ENCODE data around the gene A4GALT. TPM values are rescaled to one million over a fixed set of nuclear protein-coding genes. Genes with fewer than 3 reads are reported as not detected.

Gene A4GALT, protein sequence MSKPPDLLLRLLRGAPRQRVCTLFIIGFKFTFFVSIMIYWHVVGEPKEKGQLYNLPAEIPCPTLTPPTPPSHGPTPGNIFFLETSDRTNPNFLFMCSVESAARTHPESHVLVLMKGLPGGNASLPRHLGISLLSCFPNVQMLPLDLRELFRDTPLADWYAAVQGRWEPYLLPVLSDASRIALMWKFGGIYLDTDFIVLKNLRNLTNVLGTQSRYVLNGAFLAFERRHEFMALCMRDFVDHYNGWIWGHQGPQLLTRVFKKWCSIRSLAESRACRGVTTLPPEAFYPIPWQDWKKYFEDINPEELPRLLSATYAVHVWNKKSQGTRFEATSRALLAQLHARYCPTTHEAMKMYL
- total RNA-seq (14.9 and 16.2 TPM in 2 replicates), polyA plus RNA-seq (6.8 and 9.3 TPM in 2 replicates), polyA minus RNA-seq (ENCODE audit: low replicate concordance) (11.3 and 13.5 TPM in 2 replicates)
- polyA plus RNA-seq (2012) = 12.8 and 19.4 TPM in 2 replicates

DNA sequence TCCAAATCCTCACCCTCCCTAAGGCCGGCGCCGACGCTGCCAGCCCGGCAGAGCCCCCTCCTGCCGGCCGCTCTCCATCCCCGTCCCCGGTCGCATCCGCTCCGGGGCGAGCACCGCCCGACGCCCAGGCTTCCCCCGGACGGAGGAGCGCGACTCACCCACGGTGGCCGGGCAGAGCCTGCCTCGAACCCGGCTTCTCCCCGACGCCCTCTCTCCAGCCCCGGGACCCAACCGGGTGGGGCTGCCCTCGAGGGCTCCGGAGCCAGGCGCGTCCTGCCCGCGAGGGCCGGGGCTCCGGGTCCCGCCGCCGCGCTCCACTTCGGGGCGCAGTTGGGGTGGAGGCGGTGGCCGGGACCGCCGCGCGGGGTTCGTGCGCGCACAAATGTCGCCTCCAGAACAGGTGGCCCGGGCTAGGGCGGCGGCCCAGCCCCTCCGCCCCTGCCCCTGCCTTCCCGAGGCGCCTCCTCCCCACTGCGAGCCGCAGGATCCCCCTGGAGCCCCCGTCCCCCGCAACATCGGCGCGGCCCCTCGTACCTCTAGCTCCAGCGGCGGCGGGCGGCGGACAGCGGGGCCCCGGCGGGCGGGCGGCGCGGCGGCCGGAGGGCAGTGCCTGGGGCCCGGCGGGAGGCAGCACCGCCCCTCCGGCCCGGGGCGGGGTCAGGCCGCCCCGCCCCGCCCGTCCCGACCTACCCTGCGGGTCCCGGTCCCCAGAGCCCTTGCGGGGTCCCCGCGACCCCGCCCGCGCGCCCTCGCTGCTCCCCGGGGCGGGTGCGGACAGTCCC lies at the start of gene A4GALT:
A4GALT (minus strand) TSS at position 608 of the 782 bp plus-strand sequence. CDS start 26,919 bp downstream, outside the sequence.
- no peaks in the 10 kb centered on the region for H3K27me3 ChIP-seq (ENCODE audit: control insufficient read depth, insufficient read depth, low read length)
- peak within 1 kb of the TSS; percentile 31 for H3K27ac ChIP-seq (ENCODE audit: insufficient read depth, low read length)
- no peaks in the 10 kb centered on the region for H3K9me3 ChIP-seq (ENCODE audit: control insufficient read depth, insufficient read depth, low read depth, low read length)
- H3K79me2 ChIP-seq (ENCODE audit: control insufficient read depth, insufficient read depth, low read length) = peaks cover 4% of the 10 kb centered on the region
- H3K4me3 ChIP-seq (replicated peaks in 1 of 4; ENCODE audit: control extremely low read depth in 1 of 4, insufficient read depth in 1 of 4, low read depth in 3 of 4, low read length in 4 of 4) = peak within 1 kb of the TSS; percentile 56 to 73 (median 69)
- no peaks in the 10 kb centered on the region for H3K4me1 ChIP-seq (ENCODE audit: control insufficient read depth, extremely low read depth, insufficient read depth, low read length)
- H3K4me2 ChIP-seq (ENCODE audit: extremely low read depth, insufficient read depth, low read length) = peak within 1 kb of the TSS; percentile 94
- no peak for DNase-seq (ENCODE audit: low read depth in 2 of 2)
- TF ChIP-seq, protein P1, sequence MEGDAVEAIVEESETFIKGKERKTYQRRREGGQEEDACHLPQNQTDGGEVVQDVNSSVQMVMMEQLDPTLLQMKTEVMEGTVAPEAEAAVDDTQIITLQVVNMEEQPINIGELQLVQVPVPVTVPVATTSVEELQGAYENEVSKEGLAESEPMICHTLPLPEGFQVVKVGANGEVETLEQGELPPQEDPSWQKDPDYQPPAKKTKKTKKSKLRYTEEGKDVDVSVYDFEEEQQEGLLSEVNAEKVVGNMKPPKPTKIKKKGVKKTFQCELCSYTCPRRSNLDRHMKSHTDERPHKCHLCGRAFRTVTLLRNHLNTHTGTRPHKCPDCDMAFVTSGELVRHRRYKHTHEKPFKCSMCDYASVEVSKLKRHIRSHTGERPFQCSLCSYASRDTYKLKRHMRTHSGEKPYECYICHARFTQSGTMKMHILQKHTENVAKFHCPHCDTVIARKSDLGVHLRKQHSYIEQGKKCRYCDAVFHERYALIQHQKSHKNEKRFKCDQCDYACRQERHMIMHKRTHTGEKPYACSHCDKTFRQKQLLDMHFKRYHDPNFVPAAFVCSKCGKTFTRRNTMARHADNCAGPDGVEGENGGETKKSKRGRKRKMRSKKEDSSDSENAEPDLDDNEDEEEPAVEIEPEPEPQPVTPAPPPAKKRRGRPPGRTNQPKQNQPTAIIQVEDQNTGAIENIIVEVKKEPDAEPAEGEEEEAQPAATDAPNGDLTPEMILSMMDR (conservative IDR thresholded peaks at IDR 0.05 in 1 of 2, IDR thresholded peaks at IDR 0.05 in 1 of 2; ENCODE audit: low read depth in 1 of 2, low read length in 2 of 2) = no peak
- TF ChIP-seq EZH2 (IDR thresholded peaks at IDR 0.05; ENCODE audit: low read length, missing control alignments) = peak; percentile 32
- H3K36me3 ChIP-seq (ENCODE audit: control insufficient read depth, insufficient read depth, low read length) = no peaks in the 10 kb centered on the region
- no peaks in the 10 kb centered on the region for H4K20me1 ChIP-seq (ENCODE audit: control insufficient read depth, extremely low read depth, insufficient read depth, low read length)
- peak within 1 kb of the TSS; percentile 76 for H2AFZ ChIP-seq (ENCODE audit: low read length)
- peak within 1 kb of the TSS; percentile 72 for H3K9ac ChIP-seq (ENCODE audit: insufficient read depth, low read length)

DNA sequence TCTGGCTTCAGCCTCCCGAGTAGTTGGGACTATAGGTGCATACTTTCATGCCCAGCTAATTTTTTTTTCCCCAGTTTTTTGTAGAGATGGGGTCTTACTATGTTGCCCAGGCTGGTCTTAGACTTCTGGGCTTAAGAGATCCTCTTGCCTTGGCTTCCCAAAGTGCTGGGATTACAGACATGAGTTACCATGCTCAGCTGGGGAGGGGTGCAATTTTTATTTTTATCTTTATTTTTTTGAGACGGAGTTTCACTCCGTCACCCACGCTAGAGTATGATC lies 49.7 kb upstream of the A4GALT start:
- Histone ChIP-seq H3K79me2 (ENCODE audit: control insufficient read depth, insufficient read depth, low read length) (no peaks in the 10 kb centered on the region), H2AFZ (ENCODE audit: low read length) (no peak overlapping the region), H3K27ac (ENCODE audit: insufficient read depth, low read length) (no peak overlapping the region), H3K9me3 (ENCODE audit: control insufficient read depth, insufficient read depth, low read depth, low read length) (no peaks in the 10 kb centered on the region), H3K9ac (ENCODE audit: insufficient read depth, low read length) (no peak overlapping the region), H3K4me2 (ENCODE audit: extremely low read depth, insufficient read depth, low read length) (peak overlapping the region; percentile 53), H3K27me3 (ENCODE audit: control insufficient read depth, insufficient read depth, low read length) (no peaks in the 10 kb centered on the region), H3K4me1 (ENCODE audit: control insufficient read depth, extremely low read depth, insufficient read depth, low read length) (peaks cover 12% of the 10 kb centered on the region), H4K20me1 (ENCODE audit: control insufficient read depth, extremely low read depth, insufficient read depth, low read length) (no peaks in the 10 kb centered on the region), H3K4me3 (replicated peaks in 1 of 4; ENCODE audit: control extremely low read depth in 1 of 4, insufficient read depth in 1 of 4, low read depth in 3 of 4, low read length in 4 of 4) (peak overlapping the region in 1 of 4 experiments; percentile 35), H3K36me3 (ENCODE audit: control insufficient read depth, insufficient read depth, low read length) (no peaks in the 10 kb centered on the region)
- no peak for DNase-seq (ENCODE audit: low read depth in 2 of 2)
- TF ChIP-seq EZH2 (IDR thresholded peaks at IDR 0.05; ENCODE audit: low read length, missing control alignments) = no peak
- TF ChIP-seq, protein P1 (conservative IDR thresholded peaks at IDR 0.05 in 1 of 2, IDR thresholded peaks at IDR 0.05 in 1 of 2; ENCODE audit: low read depth in 1 of 2, low read length in 2 of 2) = no peak

Data from fibroblast of lung (primary cell).